ENCODE results near the gene MARCHF6.
"Not testable (repeated sequence)": the region's sequence is repeated elsewhere in the genome, so short reads cannot be mapped to it uniquely, and the experiment has no call there.

The MARCHF6 gene

DNA sequence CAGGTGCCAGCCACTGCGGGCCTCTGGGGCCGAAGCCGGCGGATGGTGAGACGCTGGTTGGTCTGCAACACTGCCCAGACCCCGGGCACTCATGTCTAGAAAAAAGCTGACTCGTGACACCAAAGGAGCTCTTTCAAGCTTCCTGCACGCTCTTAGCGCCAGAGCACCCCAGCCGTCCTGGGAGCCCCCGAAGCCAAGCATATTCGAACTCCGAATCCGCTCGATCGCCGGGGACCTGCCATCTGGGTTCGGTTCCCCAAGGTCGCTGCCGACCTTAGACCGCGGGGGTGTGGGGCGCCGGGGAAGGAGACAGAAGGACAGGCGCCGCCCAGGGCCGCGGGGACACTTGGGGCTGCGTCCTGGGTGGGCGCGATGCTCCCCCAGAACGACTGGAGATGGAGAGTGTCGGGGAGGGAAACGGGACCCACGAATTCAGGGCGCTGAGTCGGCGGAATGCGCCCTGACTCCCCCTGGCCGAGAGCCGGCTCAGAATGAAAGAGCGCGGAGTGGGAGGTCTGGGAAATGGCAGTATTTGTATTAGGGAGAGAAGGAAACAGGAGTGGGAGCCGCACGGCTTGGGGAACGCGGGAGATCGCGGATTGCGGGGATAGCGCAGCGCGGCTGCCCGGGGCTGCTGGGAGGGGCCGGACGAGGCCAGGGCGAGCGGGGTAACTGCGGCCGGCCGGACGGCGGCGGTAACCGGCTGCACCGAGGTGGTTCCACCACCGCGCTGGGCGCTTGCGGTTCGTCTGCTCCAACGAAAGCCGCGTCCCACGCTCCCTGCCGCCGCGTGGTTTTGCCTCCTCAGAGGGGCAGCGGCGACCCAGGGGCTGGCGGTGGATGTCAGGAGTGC is 20.1 kb upstream of the MARCHF6 start:
- H3K4me3 Mint-ChIP-seq: peak overlapping the region; percentile 80
- peak; percentile 44 for DNase-seq
- H3K4me1 Mint-ChIP-seq (ENCODE audit: low read depth): peaks cover 5% of the 10 kb centered on the region
- peaks cover 50% of the 10 kb centered on the region for H3K27me3 Mint-ChIP-seq
- peak overlapping the region; percentile 8 for H3K27ac Mint-ChIP-seq
- no peaks in the 10 kb centered on the region for H3K36me3 Mint-ChIP-seq (ENCODE audit: low read depth)
- no peaks in the 10 kb centered on the region for H3K9me3 Mint-ChIP-seq

DNA sequence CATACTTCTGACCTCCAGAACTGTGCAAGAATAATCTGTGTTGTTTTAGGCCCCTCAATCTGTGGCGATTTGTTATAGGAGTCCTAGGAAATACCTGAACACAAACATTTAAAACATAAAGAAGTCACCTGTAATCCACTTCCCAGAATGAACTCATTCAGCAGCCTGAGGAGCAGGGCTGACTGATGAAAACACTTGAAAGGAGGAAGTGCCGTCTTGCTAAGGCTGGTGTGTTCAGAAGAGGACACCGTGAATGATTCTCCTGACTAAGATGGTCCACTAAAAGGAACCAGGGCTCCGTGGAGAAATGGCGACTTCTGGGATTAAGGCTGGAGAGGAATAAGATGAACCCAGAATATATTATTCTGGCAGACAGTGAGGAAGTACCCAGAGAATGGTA is 18.7 kb upstream of the MARCHF6 start:
- H3K9me3 Mint-ChIP-seq: no peaks in the 10 kb centered on the region
- H3K27me3 Mint-ChIP-seq: peaks cover 50% of the 10 kb centered on the region
- H3K27ac Mint-ChIP-seq: no peak overlapping the region
- H3K36me3 Mint-ChIP-seq (ENCODE audit: low read depth): no peaks in the 10 kb centered on the region
- H3K4me1 Mint-ChIP-seq (ENCODE audit: low read depth): peaks cover 5% of the 10 kb centered on the region
- no peak for DNase-seq
- H3K4me3 Mint-ChIP-seq: no peak overlapping the region

DNA sequence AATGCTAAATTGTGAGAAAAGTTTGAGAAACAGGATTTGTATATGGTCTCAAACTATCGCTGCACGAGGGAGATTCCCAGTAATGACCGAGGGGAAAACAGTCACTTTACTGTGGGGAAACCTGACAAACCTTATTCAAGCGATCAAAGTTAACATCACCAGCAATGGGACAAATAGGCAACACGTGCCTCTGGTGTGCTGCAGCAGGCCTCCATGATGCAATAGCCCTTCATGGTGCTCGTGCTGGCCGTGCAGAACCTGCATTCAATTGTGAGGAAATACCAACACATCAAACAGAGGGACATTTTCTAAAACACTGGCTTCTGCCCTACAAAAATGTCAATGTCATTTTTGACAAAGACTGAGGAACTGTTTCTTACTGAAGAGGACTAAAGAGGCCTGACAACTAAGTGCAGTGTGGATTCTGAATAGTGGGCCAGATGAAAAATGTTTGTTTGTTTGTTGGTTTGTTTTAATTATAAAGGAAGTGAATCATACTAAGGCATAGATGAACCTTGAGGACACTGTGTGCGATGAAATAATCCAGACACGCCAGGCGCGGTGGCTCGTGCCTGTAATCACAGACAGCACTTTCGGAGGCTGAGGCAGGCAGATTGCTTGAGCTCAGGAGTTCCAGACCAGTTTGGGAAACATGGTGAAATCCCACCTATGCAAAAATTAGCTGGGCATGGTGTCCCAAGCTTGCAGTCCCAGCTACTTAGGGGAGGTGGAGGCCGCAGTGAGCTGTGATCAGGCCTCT is 17.6 kb upstream of the MARCHF6 start:
- H3K4me3 Mint-ChIP-seq: no peak overlapping the region
- peaks cover 5% of the 10 kb centered on the region for H3K4me1 Mint-ChIP-seq (ENCODE audit: low read depth)
- no peak overlapping the region for H3K27ac Mint-ChIP-seq
- DNase-seq: no peak
- H3K9me3 Mint-ChIP-seq: no peaks in the 10 kb centered on the region
- H3K27me3 Mint-ChIP-seq: peaks cover 46% of the 10 kb centered on the region
- H3K36me3 Mint-ChIP-seq (ENCODE audit: low read depth): no peaks in the 10 kb centered on the region

DNA sequence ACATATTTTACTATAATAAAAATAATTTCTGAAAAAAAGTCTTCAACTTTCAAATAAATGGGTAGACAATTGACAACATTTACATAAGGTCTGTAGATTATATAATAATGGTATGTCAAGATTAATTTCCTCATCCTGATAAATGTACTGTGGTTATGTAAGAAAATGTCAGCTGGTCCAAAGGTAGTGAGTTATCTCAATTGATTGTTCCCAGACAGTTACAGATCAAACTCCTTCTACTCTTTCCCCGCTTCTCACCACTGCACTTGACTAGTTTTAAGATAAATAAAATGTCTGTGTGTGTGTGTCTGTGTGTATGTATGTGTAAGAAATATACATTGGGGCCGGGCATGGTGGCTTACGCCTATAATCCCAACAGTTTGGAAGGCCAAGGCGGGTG is 16.4 kb upstream of the MARCHF6 start:
- H3K9me3 Mint-ChIP-seq: no peaks in the 10 kb centered on the region
- H3K4me3 Mint-ChIP-seq: no peak overlapping the region
- no peak overlapping the region for H3K27ac Mint-ChIP-seq
- peaks cover 5% of the 10 kb centered on the region for H3K4me1 Mint-ChIP-seq (ENCODE audit: low read depth)
- no peaks in the 10 kb centered on the region for H3K36me3 Mint-ChIP-seq (ENCODE audit: low read depth)
- H3K27me3 Mint-ChIP-seq: peaks cover 35% of the 10 kb centered on the region
- no peak for DNase-seq

DNA sequence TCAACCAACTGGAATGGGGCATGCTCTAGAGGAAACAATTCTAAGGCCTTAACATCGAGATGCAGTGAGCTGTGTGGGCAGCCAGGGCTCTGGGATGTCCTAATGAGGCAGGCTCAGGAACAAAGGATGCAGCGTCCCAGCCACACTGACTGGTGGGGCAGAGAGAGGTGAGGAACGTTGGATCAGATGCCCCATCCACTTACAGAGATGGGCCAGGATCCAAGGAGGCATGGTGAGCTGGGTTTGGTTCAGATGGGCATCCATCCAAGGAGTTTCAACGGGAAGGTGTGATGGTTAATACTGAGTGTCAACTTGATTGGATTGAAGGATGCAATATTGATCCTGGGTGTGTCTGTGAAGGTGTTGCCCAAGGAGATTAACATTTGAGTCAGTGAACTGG is 15.5 kb upstream of the MARCHF6 start:
- no peak overlapping the region for H3K27ac Mint-ChIP-seq
- no peaks in the 10 kb centered on the region for H3K36me3 Mint-ChIP-seq (ENCODE audit: low read depth)
- H3K27me3 Mint-ChIP-seq: peaks cover 27% of the 10 kb centered on the region
- DNase-seq: no peak
- peaks cover 5% of the 10 kb centered on the region for H3K4me1 Mint-ChIP-seq (ENCODE audit: low read depth)
- no peak overlapping the region for H3K4me3 Mint-ChIP-seq
- no peaks in the 10 kb centered on the region for H3K9me3 Mint-ChIP-seq

DNA sequence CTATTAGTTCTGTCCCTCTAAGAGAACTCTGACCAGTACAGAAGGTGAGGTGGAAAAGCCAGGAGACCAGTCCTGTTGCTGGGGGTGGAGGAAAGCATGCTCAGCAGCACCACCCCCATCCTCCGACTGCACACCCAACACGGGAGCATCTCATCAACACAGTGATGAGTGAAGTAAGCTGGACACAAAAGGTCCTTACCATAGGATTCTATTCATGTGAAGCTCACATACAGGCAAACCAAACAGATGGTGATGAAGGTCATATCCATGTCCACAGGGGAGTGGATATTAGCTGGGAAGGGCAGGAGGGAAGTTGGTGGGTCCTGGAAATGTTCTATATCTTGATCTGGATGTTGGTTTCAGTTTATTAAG is 14.8 kb upstream of the MARCHF6 start:
- Mint-ChIP-seq H3K27ac (no peak overlapping the region), H3K4me1 (ENCODE audit: low read depth) (no peaks in the 10 kb centered on the region), H3K36me3 (ENCODE audit: low read depth) (no peaks in the 10 kb centered on the region), H3K9me3 (no peaks in the 10 kb centered on the region), H3K27me3 (peaks cover 20% of the 10 kb centered on the region), H3K4me3 (no peak overlapping the region)
- no peak for DNase-seq

DNA sequence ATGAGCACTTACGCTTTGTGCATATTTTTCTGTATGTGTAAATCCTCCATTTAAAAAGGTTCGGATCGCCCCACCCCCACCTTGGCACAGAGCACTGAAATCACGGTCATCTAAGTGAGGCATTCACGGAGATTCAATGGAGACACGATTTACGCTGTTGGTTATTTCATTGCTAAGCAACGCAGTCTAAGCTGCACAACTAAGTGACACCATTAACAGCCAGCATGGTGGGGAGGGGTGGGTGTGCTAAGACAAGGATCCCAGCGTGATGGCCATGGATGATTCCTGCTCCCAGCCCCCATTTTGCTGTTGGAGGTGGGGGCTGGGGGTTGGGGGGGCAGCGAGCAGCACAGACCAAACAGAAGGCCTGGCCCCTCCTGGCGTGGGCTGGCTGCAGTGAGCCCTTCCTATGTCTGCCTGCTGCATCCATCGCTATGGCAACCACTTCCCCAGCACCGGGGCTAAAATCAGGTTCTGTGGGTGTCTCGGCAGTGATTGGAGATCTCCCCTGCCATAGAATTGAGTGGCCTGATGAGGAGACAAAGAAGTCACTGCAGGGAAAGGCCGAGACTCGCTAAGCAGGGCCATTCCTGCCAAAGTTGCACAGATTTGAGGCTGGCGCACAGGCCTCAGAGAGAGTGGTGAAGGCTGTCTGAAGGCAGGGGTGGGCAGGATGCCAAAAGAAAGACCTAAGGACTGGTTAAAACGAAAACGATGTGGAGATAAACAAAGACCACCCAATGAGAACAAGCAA is 14.3 kb upstream of the MARCHF6 start:
- no peaks in the 10 kb centered on the region for H3K36me3 Mint-ChIP-seq (ENCODE audit: low read depth)
- DNase-seq: no peak
- H3K27me3 Mint-ChIP-seq: peaks cover 19% of the 10 kb centered on the region
- no peaks in the 10 kb centered on the region for H3K9me3 Mint-ChIP-seq
- H3K4me3 Mint-ChIP-seq: no peak overlapping the region
- no peaks in the 10 kb centered on the region for H3K4me1 Mint-ChIP-seq (ENCODE audit: low read depth)
- H3K27ac Mint-ChIP-seq: no peak overlapping the region

DNA sequence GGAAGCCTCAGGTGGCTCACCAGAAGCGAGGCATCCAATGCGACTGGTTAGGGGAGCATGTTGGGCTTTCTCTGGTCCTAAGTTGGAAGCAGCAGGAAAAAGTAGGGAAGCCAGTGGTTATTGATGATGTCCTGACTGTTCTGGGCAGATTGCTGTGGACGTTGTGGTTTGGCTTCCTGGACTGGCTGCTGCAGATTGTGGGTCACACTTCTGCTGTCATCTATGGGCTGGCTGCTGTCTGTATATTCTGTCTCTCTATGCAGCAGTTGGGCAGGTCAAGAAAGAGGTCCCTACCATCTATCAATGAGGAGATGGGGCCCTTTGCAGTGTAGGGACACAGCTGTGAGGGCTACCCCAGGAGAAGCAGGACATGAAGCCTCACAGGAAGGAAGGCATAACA is 13.5 kb upstream of the MARCHF6 start:
- no peak overlapping the region for H3K27ac Mint-ChIP-seq
- H3K4me1 Mint-ChIP-seq (ENCODE audit: low read depth): no peaks in the 10 kb centered on the region
- no peaks in the 10 kb centered on the region for H3K9me3 Mint-ChIP-seq
- DNase-seq: no peak
- peaks cover 12% of the 10 kb centered on the region for H3K27me3 Mint-ChIP-seq
- no peak overlapping the region for H3K4me3 Mint-ChIP-seq
- H3K36me3 Mint-ChIP-seq (ENCODE audit: low read depth): no peaks in the 10 kb centered on the region

DNA sequence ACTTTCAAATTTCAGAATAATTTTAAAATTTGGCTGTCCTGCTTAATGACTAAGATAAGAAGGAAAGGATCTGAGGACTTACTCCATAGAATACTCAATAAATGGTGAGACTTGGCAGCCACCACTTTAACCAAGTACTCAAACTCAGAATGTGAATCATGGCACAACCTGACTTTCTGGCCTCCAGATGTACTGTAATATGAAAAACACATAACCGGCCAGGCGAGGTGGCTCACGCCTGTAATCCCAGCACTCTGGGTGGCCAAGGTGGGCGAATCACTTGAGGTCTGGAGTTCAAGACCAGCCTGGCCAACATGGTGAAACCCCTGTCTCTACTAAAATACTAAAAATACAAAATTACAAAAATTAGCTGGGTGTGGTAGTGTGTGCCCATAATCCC is 10.0 kb upstream of the MARCHF6 start:
- H3K9me3 Mint-ChIP-seq: no peaks in the 10 kb centered on the region
- H3K27me3 Mint-ChIP-seq: no peaks in the 10 kb centered on the region
- H3K4me1 Mint-ChIP-seq (ENCODE audit: low read depth): no peaks in the 10 kb centered on the region
- H3K4me3 Mint-ChIP-seq: no peak overlapping the region
- no peak overlapping the region for H3K27ac Mint-ChIP-seq
- no peaks in the 10 kb centered on the region for H3K36me3 Mint-ChIP-seq (ENCODE audit: low read depth)
- DNase-seq: no peak

DNA sequence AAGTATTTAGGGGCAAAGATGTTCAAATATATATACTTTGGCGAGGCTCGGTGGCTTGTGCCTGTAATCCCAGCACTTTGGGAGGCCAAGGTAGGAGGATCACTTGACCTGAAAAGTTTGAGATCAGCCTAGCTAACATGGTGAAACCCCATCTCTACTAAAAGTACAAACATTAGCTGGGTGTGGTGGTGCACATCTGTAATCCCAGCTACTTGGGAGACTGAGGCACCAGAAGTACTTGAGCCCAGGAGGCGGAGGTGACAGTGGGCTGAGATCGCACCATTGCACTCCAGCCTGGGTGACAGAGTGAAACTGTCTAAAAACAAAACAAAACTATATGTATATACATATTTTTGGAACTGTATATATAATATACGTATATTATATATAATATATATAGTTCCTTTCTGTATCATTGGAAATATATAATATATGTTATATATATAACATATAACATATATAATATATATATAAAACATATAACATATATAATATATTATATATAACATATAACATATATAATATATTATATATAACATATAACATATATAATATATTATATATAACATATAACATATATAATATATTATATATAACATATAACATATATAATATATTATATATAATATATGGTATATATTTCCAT is 8.9 kb upstream of the MARCHF6 start:
- not testable (repeated sequence) for H3K4me3 Mint-ChIP-seq; H3K27me3 Mint-ChIP-seq; H3K27ac Mint-ChIP-seq; H3K9me3 Mint-ChIP-seq; H3K36me3 Mint-ChIP-seq (ENCODE audit: low read depth); H3K4me1 Mint-ChIP-seq (ENCODE audit: low read depth); DNase-seq

DNA sequence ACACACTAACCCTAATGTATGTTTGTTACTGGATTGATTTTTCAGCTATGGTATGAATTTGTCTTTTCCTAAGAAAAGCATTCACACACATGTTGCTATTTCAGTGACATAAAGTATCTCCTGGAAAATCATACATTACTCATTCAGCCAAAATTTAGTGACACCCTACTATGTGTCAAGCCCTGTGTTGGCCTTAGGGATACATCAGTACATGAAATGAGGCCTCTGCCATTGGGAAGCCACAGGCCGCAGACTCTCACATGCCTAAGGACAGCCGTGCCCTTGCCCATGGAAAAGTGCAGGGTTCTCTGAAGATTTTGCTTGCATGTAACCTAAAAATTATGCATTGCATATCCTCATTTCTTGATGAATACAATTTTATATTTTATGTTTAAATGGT is 5.2 kb upstream of the MARCHF6 start:
- H3K27ac Mint-ChIP-seq: no peak overlapping the region
- no peaks in the 10 kb centered on the region for H3K27me3 Mint-ChIP-seq
- H3K4me3 Mint-ChIP-seq: no peak overlapping the region

DNA sequence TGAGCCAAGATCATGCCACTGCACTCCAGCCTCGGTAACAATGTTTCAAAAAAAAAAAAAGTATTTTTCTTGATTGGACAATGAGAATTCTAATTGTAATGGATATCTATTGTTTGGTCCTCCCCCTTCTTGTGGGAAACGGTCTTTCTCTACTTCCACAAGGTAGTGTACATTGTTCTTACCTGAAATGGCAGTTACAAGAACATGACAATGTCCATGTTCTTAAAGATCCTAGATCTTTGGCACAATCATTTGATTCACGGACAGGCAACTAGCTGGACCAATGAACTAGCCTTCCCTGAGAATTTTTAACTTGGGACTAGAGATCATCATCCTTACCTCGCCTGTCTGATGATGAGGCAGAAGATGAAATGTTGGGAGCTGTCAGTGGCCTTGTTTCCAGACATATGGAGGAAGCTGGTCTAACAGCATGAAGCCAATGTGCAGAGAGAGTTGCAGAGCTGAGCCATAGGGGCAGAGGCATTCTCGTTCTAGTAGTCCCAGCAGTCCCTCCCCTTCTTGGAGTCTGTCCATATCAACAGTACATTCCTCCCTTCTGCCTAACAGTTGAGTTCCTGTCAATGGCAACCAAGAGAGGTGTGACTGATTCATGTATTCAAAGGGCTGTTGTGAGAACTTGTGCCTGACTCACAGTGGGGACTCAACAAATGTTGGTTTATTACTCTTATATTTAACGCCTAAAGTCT is 2.1 kb upstream of the MARCHF6 start:
- no peak for DNase-seq
- Mint-ChIP-seq H3K4me3 (no peak overlapping the region), H3K4me1 (ENCODE audit: low read depth) (peaks cover 25% of the 10 kb centered on the region), H3K9me3 (no peaks in the 10 kb centered on the region), H3K27ac (peak overlapping the region; percentile 7), H3K27me3 (no peaks in the 10 kb centered on the region), H3K36me3 (ENCODE audit: low read depth) (peaks cover 25% of the 10 kb centered on the region)

More for the DNA sequence above, 5.2 kb upstream of the MARCHF6 start:
- H3K36me3 Mint-ChIP-seq (ENCODE audit: low read depth): peaks cover 5% of the 10 kb centered on the region
- DNase-seq: no peak
- peaks cover 15% of the 10 kb centered on the region for H3K4me1 Mint-ChIP-seq (ENCODE audit: low read depth)
- H3K9me3 Mint-ChIP-seq: no peaks in the 10 kb centered on the region

DNA sequence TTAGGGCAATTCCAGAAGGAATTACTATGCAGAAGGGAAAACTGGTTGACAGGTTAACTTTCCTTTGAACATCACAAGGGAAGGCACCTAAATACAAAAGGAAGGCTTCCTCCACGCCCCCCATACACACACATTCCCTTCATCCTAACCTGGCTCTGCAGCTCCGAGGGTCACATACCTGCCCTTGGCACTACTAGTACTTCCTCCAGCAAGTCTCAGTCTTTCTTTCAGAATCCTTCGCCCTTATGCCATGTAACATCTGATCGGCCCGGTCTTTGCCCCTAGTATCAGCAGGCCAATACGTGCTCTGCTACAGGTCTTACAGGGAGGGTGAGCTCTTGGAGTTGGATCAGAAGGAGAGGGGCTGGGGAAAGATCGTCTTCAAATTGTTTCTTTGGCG is 1.6 kb upstream of the MARCHF6 start:
- H3K4me3 Mint-ChIP-seq: peak overlapping the region; percentile 93
- H3K9me3 Mint-ChIP-seq: no peaks in the 10 kb centered on the region
- peaks cover 28% of the 10 kb centered on the region for H3K36me3 Mint-ChIP-seq (ENCODE audit: low read depth)
- H3K27me3 Mint-ChIP-seq: no peaks in the 10 kb centered on the region
- H3K27ac Mint-ChIP-seq: peak overlapping the region; percentile 66
- DNase-seq: no peak
- H3K4me1 Mint-ChIP-seq (ENCODE audit: low read depth): peaks cover 30% of the 10 kb centered on the region

Measured in activated T-cell treated with anti-CD3 and anti-CD28 coated beads, Interleukin-2, amount 50 U/mL, for 24 hours (primary cell).